ENCODE measurements around the gene HS6ST3. TPM values are rescaled to one million over a fixed set of nuclear protein-coding genes. Genes with fewer than 3 reads are reported as not detected.

The HS6ST3 gene
- total RNA-seq, 1 donor from 2014 or later, result 4.7 TPM

DNA sequence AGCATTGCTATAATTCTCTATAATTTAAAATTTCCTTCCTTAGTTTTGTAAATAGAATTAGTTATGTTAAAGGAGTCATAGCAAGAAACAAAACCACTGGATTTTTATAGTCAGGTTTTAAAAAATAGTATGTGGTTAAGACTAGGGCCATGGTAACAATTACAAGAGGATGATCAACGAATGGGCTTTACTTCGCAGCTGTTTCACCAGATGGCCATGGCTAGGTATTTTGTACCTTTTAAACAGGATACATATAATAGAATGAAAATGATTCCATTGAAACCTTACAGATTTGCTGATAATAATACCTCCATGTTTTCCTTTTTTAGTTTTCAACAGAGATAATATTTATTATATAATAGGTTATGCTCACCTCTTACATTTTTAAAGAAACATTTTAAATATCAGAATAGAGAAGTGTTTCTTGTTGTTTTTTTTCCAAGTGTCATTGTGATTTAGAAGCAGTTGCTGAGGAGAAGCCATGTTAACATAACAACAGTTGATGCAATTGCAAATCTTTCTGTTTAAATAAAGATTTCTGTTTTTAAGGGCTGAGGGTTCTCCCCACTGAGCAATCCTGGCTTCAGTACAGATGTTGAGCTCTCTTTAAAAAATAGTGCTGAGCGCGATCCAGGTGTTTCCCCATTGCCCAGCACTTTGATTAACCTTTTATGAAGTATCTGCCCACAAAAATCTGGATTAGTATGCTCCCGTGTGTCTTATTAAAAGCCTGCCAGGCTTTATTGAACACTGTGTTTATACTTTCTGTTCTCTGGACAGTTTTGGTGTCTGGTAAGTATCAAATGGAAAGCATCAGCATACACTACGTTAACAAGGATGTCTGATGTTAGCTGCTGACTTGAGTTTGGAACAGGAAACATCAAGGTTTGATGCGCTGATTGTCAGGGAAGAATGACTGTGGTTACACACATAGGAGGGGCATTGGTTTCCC is 205.3 kb downstream of the HS6ST3 start:
- peaks cover 3% of the 10 kb centered on the region for H3K27me3 Mint-ChIP-seq
- H3K4me1 Mint-ChIP-seq (ENCODE audit: unreplicated experiment), result peaks cover 4% of the 10 kb centered on the region
- no peaks in the 10 kb centered on the region for H3K36me3 Mint-ChIP-seq
- TF ChIP-seq, protein P1, sequence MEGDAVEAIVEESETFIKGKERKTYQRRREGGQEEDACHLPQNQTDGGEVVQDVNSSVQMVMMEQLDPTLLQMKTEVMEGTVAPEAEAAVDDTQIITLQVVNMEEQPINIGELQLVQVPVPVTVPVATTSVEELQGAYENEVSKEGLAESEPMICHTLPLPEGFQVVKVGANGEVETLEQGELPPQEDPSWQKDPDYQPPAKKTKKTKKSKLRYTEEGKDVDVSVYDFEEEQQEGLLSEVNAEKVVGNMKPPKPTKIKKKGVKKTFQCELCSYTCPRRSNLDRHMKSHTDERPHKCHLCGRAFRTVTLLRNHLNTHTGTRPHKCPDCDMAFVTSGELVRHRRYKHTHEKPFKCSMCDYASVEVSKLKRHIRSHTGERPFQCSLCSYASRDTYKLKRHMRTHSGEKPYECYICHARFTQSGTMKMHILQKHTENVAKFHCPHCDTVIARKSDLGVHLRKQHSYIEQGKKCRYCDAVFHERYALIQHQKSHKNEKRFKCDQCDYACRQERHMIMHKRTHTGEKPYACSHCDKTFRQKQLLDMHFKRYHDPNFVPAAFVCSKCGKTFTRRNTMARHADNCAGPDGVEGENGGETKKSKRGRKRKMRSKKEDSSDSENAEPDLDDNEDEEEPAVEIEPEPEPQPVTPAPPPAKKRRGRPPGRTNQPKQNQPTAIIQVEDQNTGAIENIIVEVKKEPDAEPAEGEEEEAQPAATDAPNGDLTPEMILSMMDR (conservative IDR thresholded peaks at IDR 0.05), result no peak
- H3K9me3 Mint-ChIP-seq, result peaks cover 5% of the 10 kb centered on the region
- no peak for DNase-seq (ENCODE audit: extremely low spot score, unreplicated experiment)
- H3K27ac Mint-ChIP-seq, result no peak overlapping the region
- H3K4me3 Mint-ChIP-seq, result no peak overlapping the region

DNA sequence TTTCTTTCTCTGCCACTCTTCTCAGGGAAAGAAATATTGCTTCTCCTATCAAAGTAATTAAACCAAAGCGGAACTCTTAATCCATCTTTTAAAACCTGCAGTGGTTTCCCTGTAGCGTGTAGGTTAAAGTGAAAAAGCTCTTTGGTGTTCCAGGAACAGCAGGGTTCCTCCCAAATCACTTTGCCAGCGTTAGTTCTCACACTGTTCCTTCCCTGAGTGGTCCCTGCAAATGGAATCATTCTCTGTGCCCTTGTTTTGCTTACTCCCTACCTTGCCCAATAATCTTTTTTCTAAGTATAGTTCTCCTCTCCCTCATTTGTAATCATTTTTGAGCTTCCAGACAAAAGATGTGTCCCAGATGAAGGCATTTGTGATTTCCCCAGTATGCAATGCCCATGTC is 207.5 kb downstream of the HS6ST3 start:
- no peaks in the 10 kb centered on the region for H3K27me3 Mint-ChIP-seq
- TF ChIP-seq, protein P1 (conservative IDR thresholded peaks at IDR 0.05), result no peak

GRCh38 chr13:96299235-96299634 is 209.3 kb downstream of the HS6ST3 start:
- no peak for DNase-seq (ENCODE audit: extremely low spot score, unreplicated experiment)
- Mint-ChIP-seq H3K36me3 (no peaks in the 10 kb centered on the region), H3K27ac (no peak overlapping the region), H3K4me3 (no peak overlapping the region), H3K9me3 (no peaks in the 10 kb centered on the region), H3K4me1 (ENCODE audit: unreplicated experiment) (peaks cover 4% of the 10 kb centered on the region), H3K27me3 (no peaks in the 10 kb centered on the region)
- TF ChIP-seq, protein P1 (conservative IDR thresholded peaks at IDR 0.05), result no peak

More for the DNA sequence above, 207.5 kb downstream of the HS6ST3 start:
- Mint-ChIP-seq H3K36me3 (no peaks in the 10 kb centered on the region), H3K4me1 (ENCODE audit: unreplicated experiment) (peaks cover 4% of the 10 kb centered on the region), H3K27ac (no peak overlapping the region), H3K9me3 (no peaks in the 10 kb centered on the region), H3K4me3 (no peak overlapping the region)
- no peak for DNase-seq (ENCODE audit: extremely low spot score, unreplicated experiment)

GRCh38 chr13:96308568-96308967 is 218.7 kb downstream of the HS6ST3 start:
- Mint-ChIP-seq H3K4me3 (no peak overlapping the region), H3K27ac (no peak overlapping the region), H3K27me3 (no peaks in the 10 kb centered on the region), H3K9me3 (peaks cover 3% of the 10 kb centered on the region), H3K36me3 (no peaks in the 10 kb centered on the region), H3K4me1 (ENCODE audit: unreplicated experiment) (no peaks in the 10 kb centered on the region)
- DNase-seq (ENCODE audit: extremely low spot score, unreplicated experiment), result no peak
- TF ChIP-seq, protein P1 (conservative IDR thresholded peaks at IDR 0.05), result no peak

GRCh38 chr13:96314974-96315373 is 225.1 kb downstream of the HS6ST3 start:
- Mint-ChIP-seq H3K27ac (no peak overlapping the region), H3K36me3 (no peaks in the 10 kb centered on the region)

More at GRCh38 chr13:96314974-96315373, 225.1 kb downstream of the HS6ST3 start:
- no peaks in the 10 kb centered on the region for H3K4me1 Mint-ChIP-seq (ENCODE audit: unreplicated experiment)
- no peak for DNase-seq (ENCODE audit: extremely low spot score, unreplicated experiment)
- TF ChIP-seq, protein P1 (conservative IDR thresholded peaks at IDR 0.05), result no peak
- peaks cover 4% of the 10 kb centered on the region for H3K9me3 Mint-ChIP-seq
- H3K27me3 Mint-ChIP-seq, result no peaks in the 10 kb centered on the region
- no peak overlapping the region for H3K4me3 Mint-ChIP-seq
